GM19468 (cell line): ENCODE data around the gene OR10J1.

ENCODE experiments used
- ATAC-seq: cut with Tn5 transposase; IDR thresholded peaks from one replicate; pipeline ENCODE4 v1.9.1; 2021; ENCODE audit warnings: mild to moderate bottlenecking, moderate library complexity, moderate number of reproducible peaks; ENCODE audit not compliant: unreplicated experiment; ENCODE audit errors: extremely low read depth

The OR10J1 gene

DNA sequence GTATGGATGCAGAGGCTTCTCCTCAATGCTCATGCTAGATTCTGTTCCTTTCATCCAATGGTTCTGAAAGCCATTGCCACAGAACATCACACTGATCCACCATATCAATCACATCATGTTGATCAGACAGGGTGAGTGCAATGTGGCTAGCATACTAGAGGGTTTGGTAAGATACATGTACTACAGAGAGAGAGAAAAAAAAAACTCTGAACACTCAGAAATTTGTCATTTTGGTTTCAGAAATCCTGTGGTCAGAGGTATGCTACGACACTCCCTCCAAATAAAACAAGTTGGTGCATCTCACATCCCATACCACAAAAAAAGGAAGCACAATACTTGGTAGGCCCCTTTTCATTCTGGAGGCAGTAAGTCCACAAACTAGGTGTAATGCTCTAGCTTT, 35.4 kb downstream of the OR10J1 start:
- no peak for ATAC-seq

DNA sequence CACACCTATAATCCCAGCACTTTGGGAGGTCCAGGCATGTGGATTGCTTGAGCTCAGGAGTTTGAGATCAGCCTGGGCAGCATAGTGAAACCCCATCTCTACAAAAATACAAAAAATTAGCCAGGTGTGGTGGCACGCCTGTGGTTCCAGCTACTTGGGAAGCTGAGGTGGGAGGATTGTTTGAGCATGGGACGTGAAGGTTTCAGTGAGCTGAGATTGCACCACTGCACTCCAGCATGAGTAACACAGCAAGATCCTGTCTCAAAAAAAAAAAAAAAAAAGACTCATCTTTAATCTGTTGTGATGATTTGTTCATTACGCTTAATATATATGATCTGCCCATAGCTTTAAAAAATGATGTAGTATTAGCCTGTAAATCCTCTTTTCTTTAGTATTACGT, 44.0 kb downstream of the OR10J1 start:
- ATAC-seq: no peak
